Left renal pelvis (tissue), 4 donors: ENCODE data around the gene ZNF821. TPM values are rescaled to one million over a fixed set of nuclear protein-coding genes. Genes with fewer than 3 reads are reported as not detected.
"Not testable (repeated sequence)": the region's sequence is repeated elsewhere in the genome, so short reads cannot be mapped to it uniquely, and the experiment has no call there.

Experiments
- DNase-seq, 4 donors: peaks; one replicate each; pipeline ENCODE4 v3.0.0-alpha.2; 2013; ENCODE audit warnings: low read depth in 4 of 4, low spot score in 3 of 4
- polyA plus RNA-seq, 4 donors: library from polyadenylated mRNA; unstranded; fragments of 120-200 nt; gene quantifications; one replicate each; pipeline ENCODE4 v1.2.1, GENCODE V29; 2013; ENCODE audit not compliant: insufficient read length in 4 of 4

ZNF821 gene
- polyA plus RNA-seq, 4 donors, result 17.5 to 25.7 (median 23.8) TPM

GRCh38 chr16:71903608-71904007 lies 19.6 kb upstream of the ZNF821 start:
- no peak for DNase-seq

GRCh38 chr16:71902656-71903365 lies 18.8 kb upstream of the ZNF821 start:
- DNase-seq, result no peak

GRCh38 chr16:71899171-71899570 lies 15.2 kb upstream of the ZNF821 start:
- no peak for DNase-seq

- no peak for DNase-seq
Observed at GRCh38 chr16:71896764-71897368, 12.9 kb upstream of the ZNF821 start.

GRCh38 chr16:71895679-71896365 lies 11.8 kb upstream of the ZNF821 start:
- DNase-seq, result peak in 3 of 4 donors; percentile 10 to 29 (median 15)

- DNase-seq, result peak; percentile 95 to 98 (median 95)
Observed at GRCh38 chr16:71894921-71895678, 11.1 kb upstream of the ZNF821 start, which contains the start of gene IST1. TSS of gene IST1 (plus strand) at chr16:71895531. CDS start at chr16:71915641, 20,110 bp downstream.

- peak; percentile 20 to 39 (median 32) for DNase-seq
Observed at GRCh38 chr16:71894229-71894920, 10.4 kb upstream of the ZNF821 start.

GRCh38 chr16:71893888-71894228 lies 9.9 kb upstream of the ZNF821 start:
- no peak for DNase-seq

GRCh38 chr16:71889147-71889546 lies 5.2 kb upstream of the ZNF821 start:
- no peak for DNase-seq

GRCh38 chr16:71885261-71885650 lies 1.3 kb upstream of the ZNF821 start:
- no peak for DNase-seq

GRCh38 chr16:71883168-71883848 lies 674 bp downstream of the ZNF821 start:
- peak; percentile 27 to 34 (median 30) for DNase-seq

GRCh38 chr16:71882505-71883167 lies 1.3 kb downstream of the ZNF821 start:
- peak; percentile 56 to 80 (median 67) for DNase-seq

- no peak for DNase-seq
Observed at GRCh38 chr16:71880176-71880575, 3.8 kb downstream of the ZNF821 start.

GRCh38 chr16:71878911-71879310 lies 5.1 kb downstream of the ZNF821 start:
- no peak for DNase-seq

- no peak for DNase-seq
Observed at GRCh38 chr16:71873199-71873598, 10.8 kb downstream of the ZNF821 start.

GRCh38 chr16:71870818-71871217 lies 13.2 kb downstream of the ZNF821 start:
- no peak for DNase-seq

GRCh38 chr16:71869089-71869488 lies 14.9 kb downstream of the ZNF821 start:
- no peak for DNase-seq

- DNase-seq, result no peak
Observed at GRCh38 chr16:71867939-71868338, 16.0 kb downstream of the ZNF821 start.

GRCh38 chr16:71867175-71867574 lies 16.8 kb downstream of the ZNF821 start:
- not testable (repeated sequence) for DNase-seq
